Measurements from ENCODE around the gene GNG7.

GNG7 gene

GRCh38 chr19:2666344-2666994 is 36.0 kb downstream of the GNG7 start:
- DNase-seq (ENCODE audit: insufficient read length, low spot score) (no peak), FAIRE-seq (peak; percentile 28)
- TF ChIP-seq POLR2AphosphoS5 (IDR thresholded peaks at IDR 0.05; ENCODE audit: low read depth, low read length), result no peak
- TF ChIP-seq TAF1 (IDR thresholded peaks at IDR 0.05; ENCODE audit: low read depth, low read length), result no peak
- TF ChIP-seq PAX5 (IDR thresholded peaks at IDR 0.05; ENCODE audit: insufficient read depth, low read length, severe bottlenecking), result no peak
- TF ChIP-seq POLR2A (IDR thresholded peaks at IDR 0.05; ENCODE audit: low read depth, low read length), result no peak
- TF ChIP-seq SPI1 (IDR thresholded peaks at IDR 0.05; ENCODE audit: low read depth, low read length), result no peak
- TF ChIP-seq POU2F2 (IDR thresholded peaks at IDR 0.05; ENCODE audit: low read depth, low read length), result no peak

GRCh38 chr19:2665103-2665502 is 37.4 kb downstream of the GNG7 start:
- TF ChIP-seq TAF1 (IDR thresholded peaks at IDR 0.05; ENCODE audit: low read depth, low read length) (no peak), POLR2A (IDR thresholded peaks at IDR 0.05; ENCODE audit: low read depth, low read length) (no peak), POU2F2 (IDR thresholded peaks at IDR 0.05; ENCODE audit: low read depth, low read length) (no peak), PAX5 (IDR thresholded peaks at IDR 0.05; ENCODE audit: insufficient read depth, low read length, severe bottlenecking) (no peak), SPI1 (IDR thresholded peaks at IDR 0.05; ENCODE audit: low read depth, low read length) (no peak), POLR2AphosphoS5 (IDR thresholded peaks at IDR 0.05; ENCODE audit: low read depth, low read length) (no peak)
- DNase-seq (ENCODE audit: insufficient read length, low spot score) (no peak), FAIRE-seq (no peak)

- TF ChIP-seq TAF1 (IDR thresholded peaks at IDR 0.05; ENCODE audit: low read depth, low read length), result no peak
- TF ChIP-seq POU2F2 (IDR thresholded peaks at IDR 0.05; ENCODE audit: low read depth, low read length), result peak; percentile 9; the same call in 1 of the 2 replicates
- TF ChIP-seq POLR2A (IDR thresholded peaks at IDR 0.05; ENCODE audit: low read depth, low read length), result no peak
- TF ChIP-seq PAX5 (IDR thresholded peaks at IDR 0.05; ENCODE audit: insufficient read depth, low read length, severe bottlenecking), result no peak
- peak; percentile 29 for TF ChIP-seq SPI1 (IDR thresholded peaks at IDR 0.05; ENCODE audit: low read depth, low read length)
- TF ChIP-seq POLR2AphosphoS5 (IDR thresholded peaks at IDR 0.05; ENCODE audit: low read depth, low read length), result no peak
- FAIRE-seq, result peak; percentile 98
- peak; percentile 65 for DNase-seq (ENCODE audit: insufficient read length, low spot score)
Observed at GRCh38 chr19:2663920-2664571, 38.4 kb downstream of the GNG7 start.

- FAIRE-seq (no peak), DNase-seq (ENCODE audit: insufficient read length, low spot score) (no peak)
- no peak for TF ChIP-seq PAX5 (IDR thresholded peaks at IDR 0.05; ENCODE audit: insufficient read depth, low read length, severe bottlenecking)
- TF ChIP-seq TAF1 (IDR thresholded peaks at IDR 0.05; ENCODE audit: low read depth, low read length), result no peak
- TF ChIP-seq POU2F2 (IDR thresholded peaks at IDR 0.05; ENCODE audit: low read depth, low read length), result no peak
- no peak for TF ChIP-seq SPI1 (IDR thresholded peaks at IDR 0.05; ENCODE audit: low read depth, low read length)
- TF ChIP-seq POLR2AphosphoS5 (IDR thresholded peaks at IDR 0.05; ENCODE audit: low read depth, low read length), result no peak
- no peak for TF ChIP-seq POLR2A (IDR thresholded peaks at IDR 0.05; ENCODE audit: low read depth, low read length)
Observed at GRCh38 chr19:2661615-2662014, 40.9 kb downstream of the GNG7 start.

GRCh38 chr19:2659856-2660432 is 42.5 kb downstream of the GNG7 start:
- DNase-seq (ENCODE audit: insufficient read length, low spot score) (no peak), FAIRE-seq (no peak)
- TF ChIP-seq POLR2AphosphoS5 (IDR thresholded peaks at IDR 0.05; ENCODE audit: low read depth, low read length), result no peak
- no peak for TF ChIP-seq PAX5 (IDR thresholded peaks at IDR 0.05; ENCODE audit: insufficient read depth, low read length, severe bottlenecking)
- no peak for TF ChIP-seq POU2F2 (IDR thresholded peaks at IDR 0.05; ENCODE audit: low read depth, low read length)
- no peak for TF ChIP-seq POLR2A (IDR thresholded peaks at IDR 0.05; ENCODE audit: low read depth, low read length)
- no peak for TF ChIP-seq TAF1 (IDR thresholded peaks at IDR 0.05; ENCODE audit: low read depth, low read length)
- TF ChIP-seq SPI1 (IDR thresholded peaks at IDR 0.05; ENCODE audit: low read depth, low read length), result no peak

GRCh38 chr19:2656533-2656932 is 46.0 kb downstream of the GNG7 start:
- no peak for DNase-seq (ENCODE audit: insufficient read length, low spot score)
- no peak for FAIRE-seq
- no peak for TF ChIP-seq PAX5 (IDR thresholded peaks at IDR 0.05; ENCODE audit: insufficient read depth, low read length, severe bottlenecking)
- TF ChIP-seq TAF1 (IDR thresholded peaks at IDR 0.05; ENCODE audit: low read depth, low read length), result no peak
- TF ChIP-seq SPI1 (IDR thresholded peaks at IDR 0.05; ENCODE audit: low read depth, low read length), result no peak
- no peak for TF ChIP-seq POLR2AphosphoS5 (IDR thresholded peaks at IDR 0.05; ENCODE audit: low read depth, low read length)
- no peak for TF ChIP-seq POLR2A (IDR thresholded peaks at IDR 0.05; ENCODE audit: low read depth, low read length)
- no peak for TF ChIP-seq POU2F2 (IDR thresholded peaks at IDR 0.05; ENCODE audit: low read depth, low read length)

GRCh38 chr19:2653710-2654707 is 48.5 kb downstream of the GNG7 start:
- DNase-seq (ENCODE audit: insufficient read length, low spot score) (no peak), FAIRE-seq (no peak)
- no peak for TF ChIP-seq TAF1 (IDR thresholded peaks at IDR 0.05; ENCODE audit: low read depth, low read length)
- TF ChIP-seq POLR2A (IDR thresholded peaks at IDR 0.05; ENCODE audit: low read depth, low read length), result no peak
- TF ChIP-seq POLR2AphosphoS5 (IDR thresholded peaks at IDR 0.05; ENCODE audit: low read depth, low read length), result no peak
- no peak for TF ChIP-seq POU2F2 (IDR thresholded peaks at IDR 0.05; ENCODE audit: low read depth, low read length)
- no peak for TF ChIP-seq SPI1 (IDR thresholded peaks at IDR 0.05; ENCODE audit: low read depth, low read length)
- no peak for TF ChIP-seq PAX5 (IDR thresholded peaks at IDR 0.05; ENCODE audit: insufficient read depth, low read length, severe bottlenecking)

GRCh38 chr19:2653218-2653617 is 49.3 kb downstream of the GNG7 start:
- no peak for TF ChIP-seq POLR2A (IDR thresholded peaks at IDR 0.05; ENCODE audit: low read depth, low read length)
- no peak for TF ChIP-seq POLR2AphosphoS5 (IDR thresholded peaks at IDR 0.05; ENCODE audit: low read depth, low read length)
- no peak for TF ChIP-seq SPI1 (IDR thresholded peaks at IDR 0.05; ENCODE audit: low read depth, low read length)
- no peak for TF ChIP-seq PAX5 (IDR thresholded peaks at IDR 0.05; ENCODE audit: insufficient read depth, low read length, severe bottlenecking)
- no peak for TF ChIP-seq POU2F2 (IDR thresholded peaks at IDR 0.05; ENCODE audit: low read depth, low read length)
- no peak for TF ChIP-seq TAF1 (IDR thresholded peaks at IDR 0.05; ENCODE audit: low read depth, low read length)
- DNase-seq (ENCODE audit: insufficient read length, low spot score), result no peak
- no peak for FAIRE-seq

Measured in GM12891 (cell line).